Spleen (tissue), 7 donors: ENCODE results near the gene ZMAT3.

Experiments
- POLR2A ChIP-seq, 3 donors: fragments of 450-650 bp; IDR thresholded peaks; one replicate each; pipeline ENCODE4 v1.5.1; 2017; ENCODE audit warnings: antibody characterized with exemption in 3 of 3, mild to moderate bottlenecking in 1 of 3
- POLR2AphosphoS5 ChIP-seq, 3 donors: sonication (generic); formaldehyde crosslinking; IDR thresholded peaks; one replicate each; pipeline ENCODE4 v1.5.1; 2017; ENCODE audit warnings: antibody characterized with exemption in 3 of 3
- TF ChIP-seq, protein P1 (sequence below), 11 experiments: fragments of 200-600 bp in 7 of 11; fragments of 450-650 bp in 4 of 11; sonication (generic) in 4 of 11; IDR thresholded peaks in 8 of 11; conservative IDR thresholded peaks in 3 of 11; 1 replicate in 7 of 11; 2 replicates in 4 of 11; pipeline versions ENCODE4 v1.4.0 to v1.8.0; 2016 to 2021; ENCODE audit warnings: antibody characterized with exemption in 11 of 11, inconsistent platforms in 4 of 11, mild to moderate bottlenecking in 1 of 11
- donor health status: DM: no; HTN: no; CAD: no; lungs with moderate emphysema.
- donor health status: DM: no; HTN: no; CAD: no.
- donor health status: DM: no; HTN: no; CAD: no.

DNA sequence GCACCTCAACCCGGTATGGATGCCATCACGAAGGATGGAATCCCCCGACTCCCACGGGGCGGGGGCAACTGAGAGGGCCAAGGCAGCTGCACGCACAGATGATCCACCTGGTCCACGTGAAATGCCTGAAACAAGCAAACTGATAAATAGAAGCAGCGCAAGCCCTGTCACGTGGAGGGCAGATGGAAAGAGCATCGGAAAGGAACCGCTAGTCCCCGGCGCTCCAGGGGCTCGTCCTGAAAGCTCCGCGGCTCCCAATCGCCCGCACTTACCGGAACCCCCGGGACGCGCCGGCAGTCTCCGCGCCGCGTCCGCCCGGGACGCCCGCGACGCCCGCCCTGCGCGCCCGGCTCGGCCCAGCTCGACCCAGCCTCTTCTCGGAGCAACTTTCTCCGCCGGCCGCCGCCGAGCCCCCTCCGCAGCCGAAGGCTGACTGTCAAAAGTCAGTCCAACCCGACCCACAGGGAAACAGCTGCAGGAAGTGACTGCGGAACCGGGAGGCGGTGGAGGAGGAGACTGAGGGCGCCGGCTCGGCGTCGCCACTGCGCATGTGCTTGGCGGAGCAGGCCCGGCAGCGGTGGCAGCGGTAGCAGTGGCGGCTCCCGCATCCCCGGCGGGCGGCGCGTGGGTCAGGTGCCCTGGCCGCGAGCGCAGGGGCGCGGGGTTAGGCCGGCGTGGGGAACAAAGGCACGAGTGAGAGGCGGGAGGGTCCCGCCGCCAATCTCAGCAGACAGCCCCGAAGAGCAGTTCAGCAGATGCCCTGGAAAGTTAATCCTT, at the start of gene ZMAT3:
- peak in 2 of 3 donors; percentile 39 to 72 for TF ChIP-seq POLR2A (IDR thresholded peaks at IDR 0.05)
- TF ChIP-seq, protein P1, sequence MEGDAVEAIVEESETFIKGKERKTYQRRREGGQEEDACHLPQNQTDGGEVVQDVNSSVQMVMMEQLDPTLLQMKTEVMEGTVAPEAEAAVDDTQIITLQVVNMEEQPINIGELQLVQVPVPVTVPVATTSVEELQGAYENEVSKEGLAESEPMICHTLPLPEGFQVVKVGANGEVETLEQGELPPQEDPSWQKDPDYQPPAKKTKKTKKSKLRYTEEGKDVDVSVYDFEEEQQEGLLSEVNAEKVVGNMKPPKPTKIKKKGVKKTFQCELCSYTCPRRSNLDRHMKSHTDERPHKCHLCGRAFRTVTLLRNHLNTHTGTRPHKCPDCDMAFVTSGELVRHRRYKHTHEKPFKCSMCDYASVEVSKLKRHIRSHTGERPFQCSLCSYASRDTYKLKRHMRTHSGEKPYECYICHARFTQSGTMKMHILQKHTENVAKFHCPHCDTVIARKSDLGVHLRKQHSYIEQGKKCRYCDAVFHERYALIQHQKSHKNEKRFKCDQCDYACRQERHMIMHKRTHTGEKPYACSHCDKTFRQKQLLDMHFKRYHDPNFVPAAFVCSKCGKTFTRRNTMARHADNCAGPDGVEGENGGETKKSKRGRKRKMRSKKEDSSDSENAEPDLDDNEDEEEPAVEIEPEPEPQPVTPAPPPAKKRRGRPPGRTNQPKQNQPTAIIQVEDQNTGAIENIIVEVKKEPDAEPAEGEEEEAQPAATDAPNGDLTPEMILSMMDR (IDR thresholded peaks at IDR 0.05 in 8 of 11, conservative IDR thresholded peaks at IDR 0.05 in 3 of 11), result peak in 1 of 11 experiments; percentile 8
- TF ChIP-seq POLR2AphosphoS5 (IDR thresholded peaks at IDR 0.05), result peak; percentile 94 to 97 (median 95)
